Mammary epithelial cell (primary cell): Measurements from ENCODE around the gene LUC7L2.

Experiments used
- EZH2 ChIP-seq: IDR thresholded peaks from 2 replicates; pipeline ENCODE4 v1.6.1; 2012; ENCODE audit warnings: low read length, inconsistent platforms, borderline replicate concordance
- TF ChIP-seq, protein P1 (sequence below), 2 donors: IDR thresholded peaks in 1 of 2; conservative IDR thresholded peaks in 1 of 2; 2 replicates each; pipeline ENCODE4 v1.5.1; 2011 to 2012; ENCODE audit warnings: inconsistent platforms in 2 of 2, low read length in 2 of 2, mild to moderate bottlenecking in 2 of 2, control low read depth in 1 of 2, low read depth in 1 of 2; ENCODE audit not compliant: insufficient read depth in 1 of 2; ENCODE audit errors: extremely low read depth in 1 of 2

DNA sequence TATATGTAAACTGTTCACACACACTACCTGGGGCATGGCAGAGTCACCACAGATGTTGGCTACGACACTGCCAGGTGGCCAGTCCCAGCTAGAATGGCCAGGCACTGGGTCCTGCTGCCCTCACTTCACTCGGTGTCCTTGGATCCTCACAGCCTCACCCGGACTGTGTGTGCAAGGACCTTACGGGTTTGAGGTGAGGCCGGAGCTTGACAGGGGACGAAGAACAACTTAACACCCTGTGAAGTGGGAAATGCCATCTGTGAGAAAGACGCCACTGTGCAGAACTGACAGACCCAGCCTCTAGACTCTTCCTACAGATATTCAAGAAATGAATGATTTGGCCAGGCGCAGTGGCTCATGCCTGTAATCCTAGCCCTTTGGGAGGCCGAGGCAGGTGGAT, 77.1 kb downstream of the LUC7L2 start:
- TF ChIP-seq, protein P1, sequence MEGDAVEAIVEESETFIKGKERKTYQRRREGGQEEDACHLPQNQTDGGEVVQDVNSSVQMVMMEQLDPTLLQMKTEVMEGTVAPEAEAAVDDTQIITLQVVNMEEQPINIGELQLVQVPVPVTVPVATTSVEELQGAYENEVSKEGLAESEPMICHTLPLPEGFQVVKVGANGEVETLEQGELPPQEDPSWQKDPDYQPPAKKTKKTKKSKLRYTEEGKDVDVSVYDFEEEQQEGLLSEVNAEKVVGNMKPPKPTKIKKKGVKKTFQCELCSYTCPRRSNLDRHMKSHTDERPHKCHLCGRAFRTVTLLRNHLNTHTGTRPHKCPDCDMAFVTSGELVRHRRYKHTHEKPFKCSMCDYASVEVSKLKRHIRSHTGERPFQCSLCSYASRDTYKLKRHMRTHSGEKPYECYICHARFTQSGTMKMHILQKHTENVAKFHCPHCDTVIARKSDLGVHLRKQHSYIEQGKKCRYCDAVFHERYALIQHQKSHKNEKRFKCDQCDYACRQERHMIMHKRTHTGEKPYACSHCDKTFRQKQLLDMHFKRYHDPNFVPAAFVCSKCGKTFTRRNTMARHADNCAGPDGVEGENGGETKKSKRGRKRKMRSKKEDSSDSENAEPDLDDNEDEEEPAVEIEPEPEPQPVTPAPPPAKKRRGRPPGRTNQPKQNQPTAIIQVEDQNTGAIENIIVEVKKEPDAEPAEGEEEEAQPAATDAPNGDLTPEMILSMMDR (conservative IDR thresholded peaks at IDR 0.05 in 1 of 2, IDR thresholded peaks at IDR 0.05 in 1 of 2; ENCODE audit: extremely low read depth in 1 of 2, insufficient read depth in 1 of 2, low read depth in 1 of 2, low read length in 2 of 2): no peak
- no peak for TF ChIP-seq EZH2
